Ovary (tissue), 3 donors: ENCODE measurements around the gene LTO1.

ENCODE experiments used
- CTCF ChIP-seq, 3 donors: fragments of 450-650 bp in 2 of 3; fragments of 200-600 bp in 1 of 3; IDR thresholded peaks; one replicate each; pipeline versions ENCODE4 v1.5.1 to v1.8.0; 2016 to 2022; ENCODE audit warnings: antibody characterized with exemption in 3 of 3, mild to moderate bottlenecking in 1 of 3
- EP300 ChIP-seq: sonication (generic); formaldehyde crosslinking; IDR thresholded peaks from one replicate; pipeline ENCODE4 v1.6.1; 2017; ENCODE audit warnings: antibody characterized with exemption
- POLR2A ChIP-seq: fragments of 450-650 bp; IDR thresholded peaks from one replicate; pipeline ENCODE4 v1.6.1; 2017; ENCODE audit warnings: antibody characterized with exemption, mild to moderate bottlenecking, moderate library complexity
- donor health status: DM: no; HTN: no; CAD: no.

GRCh38 chr11:69716891-69717747, 42.0 kb upstream of the LTO1 start:
- TF ChIP-seq CTCF (IDR thresholded peaks at IDR 0.05) (no peak), POLR2A (no peak), EP300 (no peak)
